ENCODE data around the gene EPB41L5.
"Not testable (repeated sequence)": the region's sequence is repeated elsewhere in the genome, so short reads cannot be mapped to it uniquely, and the experiment has no call there.

EPB41L5 gene

DNA sequence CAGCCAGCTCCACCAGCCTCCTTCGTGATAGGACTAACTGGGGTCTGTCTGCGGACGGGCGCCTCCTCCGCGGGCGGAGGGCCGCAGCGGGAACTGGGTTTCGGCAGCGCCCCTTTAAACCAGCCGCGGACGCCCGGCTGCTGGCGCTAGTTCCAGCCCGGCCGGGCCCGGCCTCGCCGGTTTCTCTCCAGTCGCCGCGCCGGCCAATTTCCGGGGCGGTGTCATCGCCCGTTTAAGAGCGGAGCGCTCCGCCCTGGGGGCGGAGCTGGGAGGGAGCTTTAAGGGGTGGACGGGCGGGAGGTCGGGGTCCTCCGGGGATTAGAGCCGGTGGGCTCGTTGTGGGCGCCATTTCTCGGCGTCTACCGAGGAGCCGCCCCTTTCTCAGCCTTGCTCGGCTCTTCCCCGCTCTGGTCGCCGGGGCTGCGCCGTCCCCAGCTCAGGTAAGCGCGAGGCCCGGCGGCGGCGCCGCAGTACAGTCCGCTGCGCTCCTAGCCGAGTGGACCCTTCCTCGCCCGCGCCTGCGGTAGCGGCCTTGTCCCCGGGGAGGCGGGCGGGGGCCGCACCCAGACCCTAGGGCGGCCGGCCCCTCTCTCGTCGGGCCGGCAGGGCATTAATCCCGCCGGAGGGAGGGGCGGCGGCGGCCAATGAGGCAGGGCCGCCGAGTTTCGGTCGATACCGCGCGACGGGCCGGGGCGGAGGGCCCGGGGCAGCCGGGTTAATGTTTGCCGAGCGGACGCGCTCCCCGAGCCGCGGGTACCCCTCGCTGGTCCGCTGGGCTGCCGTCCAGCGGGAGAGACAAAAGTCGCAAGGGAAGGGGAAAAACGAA is at the start of gene EPB41L5:
TSS of gene EPB41L5 (plus strand) at position 307 of the 826 bp plus-strand sequence. CDS start 6,008 bp downstream, outside the sequence.
- DNase-seq (ENCODE audit: low spot score), result peak; percentile 92

DNA sequence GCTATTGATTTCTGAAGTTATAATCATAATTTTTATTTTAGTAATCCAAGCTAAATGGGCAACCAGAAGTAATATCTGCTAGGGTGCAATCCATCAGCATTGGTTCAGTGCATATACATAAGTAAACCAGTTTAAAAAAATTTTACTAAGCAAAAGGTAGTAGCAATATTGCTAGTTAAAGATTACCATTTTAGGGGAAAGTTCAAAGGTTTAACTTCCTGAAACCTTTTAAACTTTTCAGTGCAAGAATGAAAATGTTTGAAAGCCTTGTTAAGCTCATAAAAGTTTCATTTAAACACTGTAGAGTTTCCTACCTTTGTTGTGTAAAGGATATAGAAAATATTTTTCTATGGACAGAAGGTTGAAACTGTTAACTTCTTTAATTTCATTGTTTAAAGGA is 31.0 kb upstream of the EPB41L5 start:
- DNase-seq (ENCODE audit: low spot score), result no peak

DNA sequence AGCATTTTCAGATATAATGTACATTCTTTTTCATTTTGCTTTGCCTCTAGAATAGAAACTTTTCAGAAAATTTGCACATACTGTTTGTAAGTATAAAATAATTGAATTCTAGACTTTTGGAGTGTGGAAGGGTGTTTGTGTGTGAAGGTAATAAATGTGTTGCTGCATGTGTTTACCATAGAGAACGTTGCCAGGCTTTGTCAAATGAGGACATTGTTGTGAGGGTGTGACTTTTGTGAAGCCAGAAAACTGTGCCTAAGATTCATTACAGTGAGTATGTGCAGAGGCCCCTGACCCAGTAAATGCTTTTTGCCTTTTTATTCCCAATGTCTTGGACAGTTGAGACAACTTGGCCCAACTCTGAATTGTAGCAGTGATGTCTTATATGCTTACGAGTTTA is 30.4 kb upstream of the EPB41L5 start:
- no peak for DNase-seq (ENCODE audit: low spot score)

DNA sequence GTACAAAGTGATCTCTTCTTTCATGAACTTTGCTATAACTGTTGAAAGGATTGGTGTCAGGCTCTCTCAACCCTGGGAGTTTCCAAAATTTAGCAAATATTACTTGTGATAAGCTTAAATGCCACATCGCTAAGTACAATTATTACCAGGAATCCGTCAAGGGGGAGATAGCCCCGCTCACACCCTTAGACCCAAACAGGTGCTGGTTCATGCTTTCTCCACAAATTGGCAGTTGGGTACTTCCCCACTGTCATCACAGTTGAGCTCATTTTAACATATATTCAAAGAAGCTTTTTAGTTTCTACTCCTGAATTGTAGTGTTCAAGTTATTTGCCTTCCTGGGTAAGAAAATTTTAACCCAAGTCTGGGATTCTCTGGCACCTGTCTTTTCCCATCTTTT is 29.8 kb upstream of the EPB41L5 start:
- no peak for DNase-seq (ENCODE audit: low spot score)

DNA sequence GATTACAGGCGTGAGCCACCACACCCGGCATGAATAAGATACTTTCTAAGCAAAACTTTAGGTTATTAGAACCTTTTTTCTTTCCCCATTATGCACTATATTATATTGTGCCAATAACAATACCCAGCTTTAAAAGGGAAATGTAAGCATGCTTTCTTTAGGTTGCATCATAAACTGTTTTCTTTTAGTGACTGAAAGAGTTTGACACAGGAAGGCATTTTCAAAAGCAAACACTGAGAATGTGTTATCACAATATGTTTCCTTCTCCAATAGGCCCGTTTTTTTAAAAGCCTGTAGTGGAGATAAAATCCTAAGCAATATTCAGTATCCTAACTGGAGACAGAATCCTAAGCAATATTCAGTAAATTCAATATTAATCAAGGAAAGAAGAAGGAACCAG is 16.7 kb upstream of the EPB41L5 start:
- no peak for DNase-seq (ENCODE audit: low spot score)

DNA sequence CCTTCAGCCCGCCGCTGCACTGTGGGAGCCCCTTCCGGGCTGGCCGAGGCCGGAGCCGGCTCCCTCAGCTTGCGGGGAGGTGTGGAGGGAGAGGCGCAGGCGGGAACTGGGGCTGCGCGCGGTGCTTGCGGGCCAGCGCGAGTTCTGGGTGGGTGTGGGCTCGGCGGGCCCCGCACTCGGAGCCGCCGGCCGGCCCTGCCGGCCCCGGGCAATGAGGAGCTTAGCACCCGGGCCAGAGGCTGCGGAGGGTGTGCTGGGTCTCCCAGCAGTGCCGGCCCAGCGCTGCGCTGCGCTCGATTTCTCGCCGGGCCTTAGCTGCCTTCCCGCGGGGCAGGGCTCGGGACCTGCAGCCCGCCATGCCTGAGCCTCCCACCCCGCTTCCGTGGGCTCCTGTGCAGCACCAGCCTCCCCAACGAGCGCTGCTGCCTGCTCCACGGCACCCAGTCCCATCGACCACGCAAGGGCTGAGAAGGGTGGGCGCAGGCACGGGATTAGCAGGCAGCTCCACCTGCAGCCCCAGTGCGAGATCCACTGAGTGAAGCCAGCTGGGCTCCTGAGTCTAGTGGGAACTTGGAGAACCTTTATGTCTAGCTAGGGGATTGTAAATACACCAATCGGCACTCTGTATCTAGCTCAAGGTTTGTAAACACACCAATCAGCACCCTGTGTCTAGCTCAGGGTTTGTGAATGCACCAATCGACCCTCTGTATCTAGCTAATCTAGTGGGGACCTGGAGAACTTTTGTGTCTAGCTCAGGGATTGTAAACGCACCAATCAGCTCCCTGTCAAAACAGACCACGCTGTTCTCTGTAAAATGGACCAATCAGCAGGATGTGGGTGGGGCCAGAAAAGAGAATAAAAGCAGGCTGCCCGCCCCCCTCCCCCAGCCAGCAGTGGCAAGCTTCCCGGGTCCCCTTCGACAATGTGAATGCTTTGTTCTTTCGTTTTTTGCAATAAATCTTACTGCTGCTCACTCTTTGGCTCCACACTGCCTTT is 15.7 kb upstream of the EPB41L5 start:
- DNase-seq (ENCODE audit: low spot score), result not testable (repeated sequence)

DNA sequence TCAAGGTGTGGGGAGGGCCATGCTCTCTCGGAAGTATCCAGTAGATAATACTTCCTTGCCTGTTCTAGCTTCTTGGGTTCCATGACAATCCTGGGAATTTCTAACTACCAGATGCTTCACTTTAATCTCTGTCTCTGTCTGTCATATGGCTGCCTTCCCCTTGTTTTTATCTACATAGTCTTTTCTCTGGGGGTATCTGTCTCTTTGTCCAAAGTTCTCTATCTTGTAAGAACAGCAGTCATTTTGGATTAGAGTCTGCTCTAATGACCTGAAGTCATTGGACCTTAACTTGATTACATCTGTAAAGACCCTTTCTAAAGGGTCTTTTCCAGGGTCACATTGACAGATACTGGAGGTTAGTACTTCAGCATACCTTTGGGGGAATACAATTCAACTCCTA is 11.4 kb upstream of the EPB41L5 start:
- DNase-seq (ENCODE audit: low spot score), result no peak

DNA sequence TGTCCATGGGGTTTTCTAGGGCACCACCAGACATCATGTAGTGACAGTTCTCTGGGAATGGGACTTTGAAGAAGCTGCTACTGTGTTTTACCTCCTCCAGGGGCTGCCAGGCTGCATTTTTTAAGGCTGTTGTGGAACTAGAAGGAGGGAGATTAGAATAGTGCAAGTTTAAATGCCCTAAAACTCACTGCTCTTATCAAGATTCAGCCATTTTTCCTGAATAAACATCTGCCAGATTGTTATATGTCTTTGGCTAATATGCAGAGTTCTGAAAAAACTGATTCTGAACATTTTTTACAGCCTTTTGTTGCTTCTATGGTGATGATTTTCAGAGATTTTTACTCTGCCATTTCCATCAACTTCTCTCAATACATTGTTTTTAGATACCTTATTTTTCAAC is 8.6 kb upstream of the EPB41L5 start:
- no peak for DNase-seq (ENCODE audit: low spot score)

DNA sequence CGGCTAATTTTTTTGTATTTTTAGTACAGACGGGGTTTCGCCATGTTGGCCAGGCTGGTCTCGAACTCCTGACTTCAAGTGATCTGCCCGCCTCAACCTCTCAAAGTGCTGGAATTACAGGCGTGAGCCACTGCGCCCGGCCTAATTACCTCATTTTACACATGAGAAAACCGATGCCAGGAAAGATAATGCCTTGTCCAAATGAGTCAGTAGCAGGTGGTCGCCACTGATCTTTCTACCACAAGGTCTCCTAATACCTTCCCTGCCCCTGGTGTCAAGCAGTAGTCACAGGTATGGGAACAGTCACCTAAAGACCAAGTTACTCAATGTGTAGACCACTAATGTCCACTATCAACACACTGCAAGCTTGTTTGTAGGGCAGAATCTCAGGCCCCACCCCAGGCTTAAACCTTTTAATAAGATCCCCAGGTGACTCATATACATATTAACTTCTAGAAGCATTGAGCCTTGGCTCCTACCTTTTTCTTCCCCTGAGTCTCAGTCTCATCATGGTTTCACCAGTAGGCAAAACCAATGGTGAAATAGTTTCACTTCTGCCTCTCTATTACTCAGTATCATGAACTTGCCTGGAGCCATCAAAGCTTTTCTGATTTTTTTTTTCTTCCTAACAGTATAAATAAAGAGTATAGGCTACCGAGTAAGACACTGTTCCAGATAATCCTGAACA is 6.9 kb upstream of the EPB41L5 start:
- no peak for DNase-seq (ENCODE audit: low spot score)

DNA sequence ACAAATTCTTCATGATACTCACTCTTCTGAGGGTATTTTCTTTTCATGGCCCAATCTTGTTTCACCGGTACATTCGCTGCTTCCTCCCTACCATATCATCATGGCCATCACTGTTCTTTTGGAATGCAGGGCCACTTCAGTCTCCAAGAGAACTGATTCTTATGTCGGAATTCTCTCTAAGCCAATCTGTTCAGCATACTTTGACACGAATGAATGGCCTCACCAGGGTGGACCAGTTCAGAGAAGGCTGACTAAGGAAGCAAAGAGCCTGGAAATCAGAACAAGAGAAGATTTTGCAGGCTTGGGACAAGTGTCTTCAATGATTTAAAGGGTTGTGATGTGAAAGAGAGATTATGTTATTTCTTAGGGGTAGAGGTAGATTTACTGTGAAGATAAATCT is 5.0 kb upstream of the EPB41L5 start:
- no peak for DNase-seq (ENCODE audit: low spot score)

DNA sequence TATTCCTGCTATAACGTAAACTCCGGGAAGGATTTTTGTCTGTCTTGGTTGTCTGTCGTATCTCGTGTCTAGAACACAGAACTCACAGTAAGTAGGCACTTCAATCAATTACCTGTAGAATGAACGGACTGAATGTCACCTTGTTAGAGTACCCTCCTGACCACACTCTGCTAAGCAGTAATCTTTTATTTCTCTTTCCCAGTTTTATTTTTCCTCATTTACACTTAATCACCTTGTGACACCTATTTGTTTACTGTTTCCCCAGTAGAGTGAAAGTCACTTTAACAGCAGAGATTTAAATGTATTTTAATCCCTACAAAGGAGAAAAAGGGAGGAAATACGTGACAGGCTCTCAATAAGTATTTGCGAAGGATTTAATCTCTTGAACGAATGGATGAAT is 514 bp upstream of the EPB41L5 start:
- DNase-seq (ENCODE audit: low spot score), result no peak

DNA sequence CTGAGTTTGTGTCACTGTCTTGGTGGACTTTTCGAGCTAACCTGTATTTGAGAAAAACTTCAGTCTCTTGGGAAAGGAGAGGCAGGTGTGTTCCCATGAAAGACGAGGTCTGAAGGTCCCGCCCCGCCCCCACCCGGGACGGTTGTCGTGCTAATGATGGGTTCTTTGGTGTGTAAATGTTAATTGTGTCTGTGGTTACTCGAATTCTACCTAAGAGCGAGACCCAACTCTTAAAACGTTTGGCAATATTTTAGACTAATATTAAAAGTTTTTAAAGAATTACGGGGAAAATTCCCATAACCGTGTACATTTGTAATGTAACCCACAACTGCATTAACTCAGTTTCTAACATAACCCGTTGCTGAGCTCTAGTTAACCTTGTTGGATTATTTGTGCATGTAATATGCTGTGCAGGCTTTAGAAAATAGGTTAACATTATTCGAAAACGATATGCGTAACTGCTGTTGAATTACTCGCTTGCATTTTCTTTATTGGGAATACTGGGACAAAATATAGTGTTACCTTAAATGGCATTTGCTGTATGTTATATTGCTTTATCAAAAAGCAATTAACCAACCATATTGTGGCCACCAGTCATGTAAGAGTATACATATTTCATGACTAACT is 833 bp downstream of the EPB41L5 start:
- peak; percentile 27 for DNase-seq (ENCODE audit: low spot score)

DNA sequence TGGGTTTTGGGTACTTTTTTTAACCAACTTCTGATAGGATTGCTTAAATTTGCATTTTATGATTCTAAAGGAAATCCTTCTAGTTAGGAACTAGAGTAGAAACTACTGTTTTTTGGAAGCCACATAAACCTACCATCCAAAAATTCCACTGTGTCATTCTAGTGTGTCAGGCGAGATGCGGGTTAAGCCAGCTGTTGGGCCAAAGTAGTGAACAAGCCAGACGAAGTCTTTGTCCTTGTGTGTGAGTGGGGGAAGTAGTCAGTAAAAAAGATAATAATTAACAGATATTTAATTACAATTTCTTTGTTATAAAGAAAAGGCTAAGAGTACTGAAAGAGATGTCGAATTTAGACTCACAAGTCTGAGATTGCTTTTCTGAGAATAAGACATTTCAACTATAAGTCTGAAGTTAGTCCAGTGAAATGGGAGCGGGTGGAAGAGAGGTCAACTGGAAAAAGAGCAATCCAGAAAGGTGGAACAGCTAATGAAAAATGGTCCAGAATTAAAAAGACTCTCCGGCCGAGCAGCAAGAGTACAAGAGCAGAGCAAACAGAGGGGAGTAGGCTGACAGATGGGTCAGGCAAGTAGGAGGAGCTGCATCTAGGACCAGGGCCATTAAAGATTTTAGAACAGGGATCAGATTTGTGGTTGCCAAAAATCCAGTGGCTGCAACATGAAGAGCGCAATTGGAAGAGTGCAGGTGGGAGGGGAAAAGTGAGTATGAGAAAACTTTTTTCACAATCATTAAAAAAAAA is 1.5 kb downstream of the EPB41L5 start:
- peak; percentile 82 for DNase-seq (ENCODE audit: low spot score)

DNA sequence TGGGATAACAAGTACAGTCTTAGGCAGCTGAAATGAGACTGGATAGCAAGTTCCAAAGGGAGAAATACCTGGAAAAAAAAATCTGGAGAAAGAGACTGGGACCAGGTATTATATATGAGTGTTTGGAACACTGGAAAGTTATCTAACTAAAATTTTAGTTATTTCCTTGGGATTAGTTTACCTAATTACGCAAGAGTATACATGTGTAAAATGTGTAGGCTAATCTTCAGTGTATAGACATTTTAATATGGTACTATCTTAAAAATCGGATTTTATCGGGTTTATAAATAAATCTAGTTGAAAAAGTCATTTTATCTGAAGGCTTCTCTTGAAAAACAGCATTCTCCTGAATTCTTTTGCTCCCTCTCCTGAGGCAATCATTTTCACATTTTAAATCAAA is 3.9 kb downstream of the EPB41L5 start:
- DNase-seq (ENCODE audit: low spot score), result no peak

DNA sequence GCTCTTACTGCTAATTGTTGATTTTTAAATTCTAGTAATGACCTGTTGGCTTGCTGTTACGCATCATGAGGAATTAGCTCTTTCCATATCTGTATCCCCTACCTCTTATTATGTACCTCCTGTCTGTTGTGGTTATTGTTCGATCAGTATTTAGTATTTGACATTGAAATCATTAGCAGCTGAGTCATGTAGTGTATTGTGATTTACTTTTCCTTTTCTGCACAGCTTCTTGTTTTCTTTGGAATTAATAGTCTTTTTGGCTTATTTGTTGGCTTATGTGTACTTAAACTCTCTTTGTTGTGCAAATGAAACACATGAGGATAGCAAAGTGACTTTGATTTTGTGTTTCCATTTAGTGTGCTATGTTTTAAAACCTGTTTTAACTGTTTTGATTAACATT is 4.3 kb downstream of the EPB41L5 start:
- no peak for DNase-seq (ENCODE audit: low spot score)

DNA sequence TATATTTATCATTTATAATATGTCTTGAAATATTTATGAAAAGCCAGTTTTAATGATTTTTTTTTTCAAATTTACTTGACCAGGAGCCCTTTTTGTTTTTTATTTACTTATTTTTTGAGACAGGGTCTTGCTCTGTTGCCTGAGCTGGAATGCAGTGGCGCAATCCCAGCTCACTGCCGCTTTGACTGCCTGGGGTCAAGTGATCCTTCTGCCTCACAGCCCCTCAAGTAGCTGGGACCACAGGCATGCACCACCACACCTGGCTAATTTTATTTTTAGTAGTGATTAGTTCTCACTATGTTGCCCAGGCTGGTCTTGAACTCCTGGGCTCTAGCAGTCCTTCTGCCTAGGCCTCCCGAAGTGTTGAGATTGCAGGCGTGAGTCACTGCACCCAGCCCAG is 5.7 kb downstream of the EPB41L5 start:
- no peak for DNase-seq (ENCODE audit: low spot score)

DNA sequence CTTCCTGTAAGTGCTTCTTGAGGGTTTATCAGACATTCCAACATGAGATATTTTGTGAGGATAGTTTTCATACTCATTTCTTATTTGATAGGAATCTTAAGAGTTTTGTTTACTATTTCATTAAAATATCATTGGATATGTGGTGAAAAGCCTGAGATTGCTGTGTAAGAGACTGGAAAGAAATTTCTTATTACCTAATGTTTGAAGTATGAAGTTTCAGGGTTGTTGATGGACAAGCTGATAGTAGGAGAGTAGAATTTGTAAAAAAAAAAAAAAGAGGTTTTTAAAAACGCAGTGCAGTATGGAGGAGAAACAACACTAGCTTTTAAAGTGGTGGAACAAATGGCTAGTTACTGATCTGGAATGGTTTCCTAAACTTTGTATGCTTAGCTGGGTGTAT is 7.7 kb downstream of the EPB41L5 start:
- no peak for DNase-seq (ENCODE audit: low spot score)

DNA sequence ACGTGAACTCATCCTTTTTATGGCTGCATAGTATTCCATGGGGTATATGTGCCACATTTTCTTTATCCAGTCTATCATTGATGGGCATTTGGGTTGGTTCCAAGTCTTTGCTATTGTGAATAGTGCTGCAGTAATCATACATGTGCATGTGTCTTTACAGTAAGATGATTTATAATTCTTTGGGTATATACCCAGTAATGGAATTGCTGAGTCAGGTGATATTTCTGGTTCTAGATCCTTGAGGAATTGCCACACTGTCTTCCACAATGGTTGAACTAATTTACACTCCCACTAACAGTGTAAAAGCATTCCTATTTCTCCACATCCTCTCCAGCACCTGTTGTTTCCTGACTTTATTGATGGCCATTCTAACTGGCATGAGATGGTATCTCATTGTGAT is 9.6 kb downstream of the EPB41L5 start:
- not testable (repeated sequence) for DNase-seq (ENCODE audit: low spot score)

DNA sequence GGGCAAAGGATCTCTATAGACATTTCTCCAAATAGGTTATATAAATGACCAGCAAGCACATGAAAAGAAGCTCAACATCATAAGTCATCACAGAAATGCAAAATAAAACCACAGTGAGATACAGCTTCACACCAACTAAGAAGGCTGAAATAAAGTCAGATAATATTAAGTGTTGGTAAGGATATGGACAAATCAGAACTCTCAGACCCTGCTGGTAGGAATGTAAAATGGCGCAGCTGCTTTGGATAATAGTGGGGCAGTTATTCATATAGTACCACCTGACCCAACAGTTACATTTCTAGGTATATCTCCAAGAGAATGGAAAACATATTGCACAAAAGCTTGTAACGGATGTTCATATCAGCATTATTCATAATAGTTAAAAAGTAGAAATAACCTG is 14.0 kb downstream of the EPB41L5 start:
- DNase-seq (ENCODE audit: low spot score), result no peak

DNA sequence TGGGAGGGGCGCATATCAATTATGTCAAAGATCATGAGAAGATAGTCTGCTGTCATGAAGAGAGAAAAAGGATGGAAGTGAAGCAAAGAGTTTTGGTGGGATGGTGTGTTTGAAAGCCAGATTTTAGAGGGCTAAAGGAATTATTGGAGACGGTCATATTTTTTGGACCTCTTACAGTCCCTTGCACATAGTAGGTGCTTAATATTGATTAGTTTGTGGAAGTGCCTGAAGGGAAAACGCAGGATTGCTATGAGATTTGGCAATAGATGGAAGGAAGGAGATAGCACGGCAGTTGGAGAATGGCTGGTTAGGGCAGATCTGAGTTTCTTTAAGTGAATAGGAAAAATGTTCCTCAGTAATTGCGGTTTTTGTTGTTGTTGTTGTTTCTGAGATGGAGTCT is 15.9 kb downstream of the EPB41L5 start:
- no peak for DNase-seq (ENCODE audit: low spot score)

Measured in cerebellar cortex (tissue), 1 donor.